Suprapubic skin (tissue), 3 donors: ENCODE data around the gene KLHL29.

Experiments used
- EP300 ChIP-seq: sonication (generic); formaldehyde crosslinking; IDR thresholded peaks from one replicate; pipeline ENCODE4 v1.6.1; 2017; ENCODE audit warnings: antibody characterized with exemption
- POLR2A ChIP-seq, 2 donors: fragments of 450-650 bp; IDR thresholded peaks; one replicate each; pipeline ENCODE4 v1.6.1; 2017; ENCODE audit warnings: antibody characterized with exemption in 2 of 2, mild to moderate bottlenecking in 2 of 2, moderate library complexity in 2 of 2
- TF ChIP-seq, protein P1 (sequence below), 2 donors: fragments of 200-600 bp in 1 of 2; fragments of 450-650 bp in 1 of 2; sonication (generic) in 1 of 2; IDR thresholded peaks; one replicate each; pipeline ENCODE4 v1.5.1; 2016 to 2019; ENCODE audit warnings: antibody characterized with exemption in 2 of 2, mild to moderate bottlenecking in 1 of 2, moderate library complexity in 1 of 2

DNA sequence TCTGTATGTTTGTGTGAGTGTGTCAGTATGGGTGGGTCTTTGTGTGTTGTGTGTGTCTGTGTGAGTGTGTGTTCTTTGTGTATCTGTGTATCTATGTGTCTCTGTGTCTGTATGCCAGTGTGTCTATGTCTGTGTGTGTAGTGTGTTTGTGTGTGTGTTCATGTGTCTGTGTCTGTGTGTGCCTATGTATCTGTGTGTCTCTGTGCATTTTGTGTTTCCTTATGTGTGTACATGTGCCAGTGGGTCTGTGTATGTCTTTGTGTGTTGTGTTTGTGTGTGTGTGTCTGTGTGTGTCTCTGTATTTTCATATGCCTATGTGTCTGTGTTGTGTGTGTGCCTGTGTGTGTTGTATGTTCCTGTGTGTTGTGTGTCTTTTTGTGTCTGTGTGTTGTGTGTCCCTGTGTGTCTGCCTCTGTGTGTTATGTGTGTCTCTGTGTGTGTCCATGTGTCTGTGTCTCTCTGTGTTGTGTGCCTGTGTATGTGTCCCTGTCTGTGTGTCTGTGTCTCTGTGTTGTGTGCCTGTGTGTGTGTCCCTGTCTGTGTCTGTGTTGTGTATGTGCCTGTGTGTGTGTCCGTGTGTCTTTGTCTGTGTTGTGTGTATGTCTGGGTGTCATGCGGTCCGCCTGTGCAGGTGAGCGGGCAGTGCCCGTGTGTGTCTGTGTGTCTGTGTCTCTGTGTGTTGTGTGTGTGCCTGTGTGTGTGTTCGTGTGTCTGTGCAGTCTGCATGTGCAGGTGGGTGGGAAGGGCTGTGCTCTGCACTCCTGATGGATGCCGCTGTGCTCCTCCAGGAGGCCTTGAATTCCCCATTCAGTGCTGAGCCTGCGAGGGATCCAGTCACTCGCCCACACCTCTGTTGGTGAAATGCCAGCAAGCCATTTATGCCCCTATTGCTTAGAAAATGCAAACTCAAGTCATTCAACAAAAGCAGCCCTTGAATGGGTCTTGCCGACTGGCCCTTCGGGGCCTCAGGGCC is 37.4 kb downstream of the KLHL29 start:
- TF ChIP-seq, protein P1, sequence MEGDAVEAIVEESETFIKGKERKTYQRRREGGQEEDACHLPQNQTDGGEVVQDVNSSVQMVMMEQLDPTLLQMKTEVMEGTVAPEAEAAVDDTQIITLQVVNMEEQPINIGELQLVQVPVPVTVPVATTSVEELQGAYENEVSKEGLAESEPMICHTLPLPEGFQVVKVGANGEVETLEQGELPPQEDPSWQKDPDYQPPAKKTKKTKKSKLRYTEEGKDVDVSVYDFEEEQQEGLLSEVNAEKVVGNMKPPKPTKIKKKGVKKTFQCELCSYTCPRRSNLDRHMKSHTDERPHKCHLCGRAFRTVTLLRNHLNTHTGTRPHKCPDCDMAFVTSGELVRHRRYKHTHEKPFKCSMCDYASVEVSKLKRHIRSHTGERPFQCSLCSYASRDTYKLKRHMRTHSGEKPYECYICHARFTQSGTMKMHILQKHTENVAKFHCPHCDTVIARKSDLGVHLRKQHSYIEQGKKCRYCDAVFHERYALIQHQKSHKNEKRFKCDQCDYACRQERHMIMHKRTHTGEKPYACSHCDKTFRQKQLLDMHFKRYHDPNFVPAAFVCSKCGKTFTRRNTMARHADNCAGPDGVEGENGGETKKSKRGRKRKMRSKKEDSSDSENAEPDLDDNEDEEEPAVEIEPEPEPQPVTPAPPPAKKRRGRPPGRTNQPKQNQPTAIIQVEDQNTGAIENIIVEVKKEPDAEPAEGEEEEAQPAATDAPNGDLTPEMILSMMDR (IDR thresholded peaks at IDR 0.05): no peak
- TF ChIP-seq POLR2A (IDR thresholded peaks at IDR 0.05) (no peak), EP300 (no peak)
